ENCODE measurements around the gene SS18L1.

DNA sequence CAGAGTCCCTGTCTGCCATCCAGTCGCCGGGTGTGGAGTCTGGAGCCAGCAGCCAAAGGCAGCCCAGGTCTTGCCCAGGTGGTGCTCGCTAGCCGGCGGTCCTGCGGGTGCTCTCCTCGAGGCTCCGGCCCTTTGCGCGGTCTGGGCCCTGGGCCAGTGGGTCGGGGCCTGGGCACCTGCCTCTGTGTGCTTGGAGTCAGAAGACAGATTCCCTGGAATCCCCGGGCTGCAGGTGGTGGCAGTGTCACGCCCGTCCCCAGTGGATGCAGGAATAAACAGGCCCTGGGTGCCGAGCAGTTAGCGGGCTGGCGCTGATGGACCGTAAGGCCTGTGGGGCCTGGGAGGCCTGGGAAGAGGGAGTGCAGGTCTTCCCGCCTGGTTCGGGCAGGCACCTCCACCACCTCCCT lies 5.3 kb downstream of the SS18L1 start:
- no peak for TF ChIP-seq ZFP30 (CRISPR knock-in tag; IDR thresholded peaks at IDR 0.05)
- TF ChIP-seq, protein P1, sequence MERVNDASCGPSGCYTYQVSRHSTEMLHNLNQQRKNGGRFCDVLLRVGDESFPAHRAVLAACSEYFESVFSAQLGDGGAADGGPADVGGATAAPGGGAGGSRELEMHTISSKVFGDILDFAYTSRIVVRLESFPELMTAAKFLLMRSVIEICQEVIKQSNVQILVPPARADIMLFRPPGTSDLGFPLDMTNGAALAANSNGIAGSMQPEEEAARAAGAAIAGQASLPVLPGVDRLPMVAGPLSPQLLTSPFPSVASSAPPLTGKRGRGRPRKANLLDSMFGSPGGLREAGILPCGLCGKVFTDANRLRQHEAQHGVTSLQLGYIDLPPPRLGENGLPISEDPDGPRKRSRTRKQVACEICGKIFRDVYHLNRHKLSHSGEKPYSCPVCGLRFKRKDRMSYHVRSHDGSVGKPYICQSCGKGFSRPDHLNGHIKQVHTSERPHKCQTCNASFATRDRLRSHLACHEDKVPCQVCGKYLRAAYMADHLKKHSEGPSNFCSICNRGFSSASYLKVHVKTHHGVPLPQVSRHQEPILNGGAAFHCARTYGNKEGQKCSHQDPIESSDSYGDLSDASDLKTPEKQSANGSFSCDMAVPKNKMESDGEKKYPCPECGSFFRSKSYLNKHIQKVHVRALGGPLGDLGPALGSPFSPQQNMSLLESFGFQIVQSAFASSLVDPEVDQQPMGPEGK (CRISPR knock-in tag; IDR thresholded peaks at IDR 0.05; ENCODE audit: borderline replicate concordance), result no peak
- TF ChIP-seq ESRRG (CRISPR knock-in tag; IDR thresholded peaks at IDR 0.05), result no peak
- TF ChIP-seq ARNTL (CRISPR knock-in tag; IDR thresholded peaks at IDR 0.05; ENCODE audit: borderline replicate concordance, low read depth), result no peak
- no peak for TF ChIP-seq ZFP3 (CRISPR knock-in tag; IDR thresholded peaks at IDR 0.05)
- no peak for TF ChIP-seq OSR1 (CRISPR knock-in tag; IDR thresholded peaks at IDR 0.05)
- TF ChIP-seq GLIS3 (CRISPR knock-in tag; IDR thresholded peaks at IDR 0.05), result no peak

Measured in SK-N-SH treated with all-trans-retinoic acid at 6 μM for 48 hours (cell line).